HCT116 (cell line): Measurements from ENCODE around the gene PSMD11.

ENCODE experiments used
- ATF3 ChIP-seq: IDR thresholded peaks from 2 replicates; pipeline ENCODE4 v1.6.1; 2012
- CEBPB ChIP-seq: IDR thresholded peaks from 2 replicates; pipeline ENCODE4 v1.6.1; 2012; ENCODE audit warnings: low read depth
- CTCF ChIP-seq, 3 experiments: fragments of 200-600 bp in 1 of 3; sonication (generic) in 1 of 3; IDR thresholded peaks in 2 of 3; conservative IDR thresholded peaks in 1 of 3; 2 replicates each; pipeline ENCODE4 v1.5.1; 2012 to 2017; ENCODE audit warnings: low read depth in 2 of 3, low read length in 2 of 3, antibody characterized with exemption in 1 of 3, borderline replicate concordance in 1 of 3, control low read depth in 1 of 3, mild to moderate bottlenecking in 1 of 3, mixed read lengths in 1 of 3, mixed run types in 1 of 3, moderate library complexity in 1 of 3; ENCODE audit not compliant: insufficient read depth in 1 of 3
- EGR1 ChIP-seq: IDR thresholded peaks from 2 replicates; pipeline ENCODE4 v1.6.1; 2012; ENCODE audit warnings: low read depth
- EZH2 ChIP-seq: fragments of 200-600 bp; sonication (generic); IDR thresholded peaks from 2 replicates; pipeline ENCODE4 v1.6.1; 2017; ENCODE audit warnings: antibody characterized with exemption, mixed run types
- JUND ChIP-seq: IDR thresholded peaks from 2 replicates; pipeline ENCODE4 v1.6.1; 2012
- POLR2A ChIP-seq: IDR thresholded peaks from 2 replicates; pipeline ENCODE4 v1.7.0; 2011; ENCODE audit warnings: borderline replicate concordance; ENCODE audit not compliant: insufficient read depth, insufficient read length; ENCODE audit errors: extremely low read depth
- POLR2AphosphoS5 ChIP-seq: IDR thresholded peaks from 2 replicates; pipeline ENCODE4 v1.6.1; 2011; ENCODE audit warnings: mild to moderate bottlenecking, low read depth, low read length, moderate library complexity
- RAD21 ChIP-seq: IDR thresholded peaks from 2 replicates; pipeline ENCODE4 v1.6.1; 2012; ENCODE audit warnings: low read depth, mild to moderate bottlenecking
- REST ChIP-seq: IDR thresholded peaks from 2 replicates; pipeline ENCODE4 v1.6.1; 2012; ENCODE audit warnings: low read depth
- SP1 ChIP-seq: IDR thresholded peaks from 2 replicates; pipeline ENCODE4 v1.6.1; 2012; ENCODE audit warnings: low read depth
- TCF7L2 ChIP-seq: IDR thresholded peaks from 2 replicates; pipeline ENCODE4 v1.7.0; 2011; ENCODE audit warnings: borderline replicate concordance, inconsistent platforms; ENCODE audit not compliant: insufficient read depth, insufficient read length; ENCODE audit errors: extremely low read depth
- YY1 ChIP-seq: IDR thresholded peaks from 2 replicates; pipeline ENCODE4 v1.6.1; 2011; ENCODE audit warnings: low read length, low read depth, moderate library complexity, mild to moderate bottlenecking; ENCODE audit not compliant: insufficient replicate concordance; ENCODE audit errors: extremely low read depth
- ZBTB33 ChIP-seq: IDR thresholded peaks from 2 replicates; pipeline ENCODE4 v1.6.1; 2011; ENCODE audit warnings: mild to moderate bottlenecking, low read length, moderate library complexity; ENCODE audit not compliant: insufficient replicate concordance; ENCODE audit errors: extremely low read depth

GRCh38 chr17:32429598-32429997 is 14.7 kb upstream of the PSMD11 start:
- no peak for TF ChIP-seq REST
- no peak for TF ChIP-seq RAD21
- TF ChIP-seq EGR1 = no peak
- no peak for TF ChIP-seq EZH2
- no peak for TF ChIP-seq CTCF (IDR thresholded peaks at IDR 0.05 in 2 of 3, conservative IDR thresholded peaks at IDR 0.05 in 1 of 3; ENCODE audit: borderline replicate concordance in 1 of 3, insufficient read depth in 1 of 3, low read depth in 2 of 3, low read length in 2 of 3)
- TF ChIP-seq SP1 = no peak
- TF ChIP-seq ATF3 = no peak
- no peak for TF ChIP-seq POLR2AphosphoS5
- no peak for TF ChIP-seq POLR2A
- TF ChIP-seq CEBPB = no peak
- no peak for TF ChIP-seq JUND
- no peak for TF ChIP-seq TCF7L2
- no peak for TF ChIP-seq YY1
- no peak for TF ChIP-seq ZBTB33
